ENCODE results near the gene CSNK1D. TPM values are rescaled to one million over a fixed set of nuclear protein-coding genes. Genes with fewer than 3 reads are reported as not detected.

Gene CSNK1D
- total RNA-seq, 2 experiments from 2014 or later: 116 TPM

- Mint-ChIP-seq H3K27ac (no peak overlapping the region), H3K27me3 (no peaks in the 10 kb centered on the region), H3K4me1 (peaks cover 20% of the 10 kb centered on the region), H3K9me3 (no peaks in the 10 kb centered on the region), H3K4me3 (no peak overlapping the region), H3K36me3 (ENCODE audit: low read depth) (peaks cover 81% of the 10 kb centered on the region)
- DNase-seq: no peak
- CTCF ChIA-PET: no interaction called here
- POLR2A ChIA-PET: no interaction called here
These were observed 24.5 kb downstream of the CSNK1D start for GRCh38 chr17:82248815-82249674.

GRCh38 chr17:82247856-82248671 is 25.4 kb downstream of the CSNK1D start:
- H3K4me1 Mint-ChIP-seq: peaks cover 22% of the 10 kb centered on the region
- ChIA-PET CTCF (no interaction called here), POLR2A (no interaction called here)
- no peaks in the 10 kb centered on the region for H3K27me3 Mint-ChIP-seq
- no peak for DNase-seq
- H3K4me3 Mint-ChIP-seq: no peak overlapping the region
- peak overlapping the region; percentile 5 for H3K27ac Mint-ChIP-seq
- H3K36me3 Mint-ChIP-seq (ENCODE audit: low read depth): peaks cover 87% of the 10 kb centered on the region
- H3K9me3 Mint-ChIP-seq: no peaks in the 10 kb centered on the region

GRCh38 chr17:82247182-82247823 is 26.2 kb downstream of the CSNK1D start:
- Mint-ChIP-seq H3K36me3 (ENCODE audit: low read depth) (peaks cover 84% of the 10 kb centered on the region), H3K27me3 (no peaks in the 10 kb centered on the region), H3K27ac (peak overlapping the region; percentile 47), H3K4me1 (peaks cover 25% of the 10 kb centered on the region), H3K9me3 (no peaks in the 10 kb centered on the region), H3K4me3 (no peak overlapping the region)
- POLR2A ChIA-PET: interaction anchor here (0.8 kb wide), 1 partner anchor 47 kb away, joined by 3 read pairs; no protein-coding TSS in a partner anchor
- no peak for DNase-seq
- CTCF ChIA-PET: no interaction called here

- CTCF ChIA-PET: no interaction called here
These were observed 26.9 kb downstream of the CSNK1D start for GRCh38 chr17:82246365-82247181.

GRCh38 chr17:82246040-82246364 is 27.5 kb downstream of the CSNK1D start:
- CTCF ChIA-PET: no interaction called here
- H3K9me3 Mint-ChIP-seq: no peaks in the 10 kb centered on the region
- peaks cover 76% of the 10 kb centered on the region for H3K36me3 Mint-ChIP-seq (ENCODE audit: low read depth)
- H3K27ac Mint-ChIP-seq: no peak overlapping the region
- H3K4me1 Mint-ChIP-seq: peaks cover 33% of the 10 kb centered on the region
- H3K4me3 Mint-ChIP-seq: no peak overlapping the region
- no peak for DNase-seq
- POLR2A ChIA-PET: interaction anchor here (0.8 to 1.1 kb wide), 2 partner anchors 51 to 203 kb away, joined by 3 to 5 read pairs; no protein-coding TSS in a partner anchor
- no peaks in the 10 kb centered on the region for H3K27me3 Mint-ChIP-seq

More at GRCh38 chr17:82246365-82247181, 26.9 kb downstream of the CSNK1D start:
- POLR2A ChIA-PET: interaction anchor here (0.8 to 1.1 kb wide), 3 partner anchors 46 to 203 kb away, joined by 3 to 5 read pairs (median 3); no protein-coding TSS in a partner anchor
- H3K4me1 Mint-ChIP-seq: peaks cover 27% of the 10 kb centered on the region
- no peak for DNase-seq
- no peaks in the 10 kb centered on the region for H3K9me3 Mint-ChIP-seq
- H3K4me3 Mint-ChIP-seq: no peak overlapping the region
- peaks cover 79% of the 10 kb centered on the region for H3K36me3 Mint-ChIP-seq (ENCODE audit: low read depth)
- H3K27ac Mint-ChIP-seq: peak overlapping the region; percentile 47
- H3K27me3 Mint-ChIP-seq: no peaks in the 10 kb centered on the region

GRCh38 chr17:82245134-82246039 is 28.1 kb downstream of the CSNK1D start:
- Mint-ChIP-seq H3K36me3 (ENCODE audit: low read depth) (peaks cover 74% of the 10 kb centered on the region), H3K4me3 (peak overlapping the region; percentile 10), H3K4me1 (peaks cover 39% of the 10 kb centered on the region), H3K27ac (peak overlapping the region; percentile 38), H3K9me3 (no peaks in the 10 kb centered on the region), H3K27me3 (no peaks in the 10 kb centered on the region)
- ChIA-PET POLR2A (interaction anchor here (0.8 to 1.1 kb wide), 2 partner anchors 52 to 204 kb away, joined by 3 to 5 read pairs; no protein-coding TSS in a partner anchor), CTCF (interaction anchor here (0.8 kb wide), 1 partner anchor 55 kb away, joined by 3 read pairs; no protein-coding TSS in a partner anchor)
- DNase-seq: no peak

GRCh38 chr17:82244413-82245133 is 28.9 kb downstream of the CSNK1D start:
- peak; percentile 46 for DNase-seq
- POLR2A ChIA-PET: interaction anchor here (1.0 kb wide), 1 partner anchor 48 kb away, joined by 3 read pairs; no protein-coding TSS in a partner anchor
- Mint-ChIP-seq H3K9me3 (no peaks in the 10 kb centered on the region), H3K27ac (peak overlapping the region; percentile 38), H3K4me1 (peaks cover 46% of the 10 kb centered on the region), H3K36me3 (ENCODE audit: low read depth) (peaks cover 74% of the 10 kb centered on the region), H3K4me3 (no peak overlapping the region), H3K27me3 (no peaks in the 10 kb centered on the region)
- CTCF ChIA-PET: interaction anchor here (0.8 kb wide), 1 partner anchor 56 kb away, joined by 3 read pairs; no protein-coding TSS in a partner anchor

GRCh38 chr17:82243648-82244412 is 29.7 kb downstream of the CSNK1D start:
- peaks cover 53% of the 10 kb centered on the region for H3K4me1 Mint-ChIP-seq
- no peak overlapping the region for H3K27ac Mint-ChIP-seq
- ChIA-PET POLR2A (interaction anchor here (1.0 to 4.1 kb wide), 4 partner anchors 25 to 206 kb away, joined by 3 to 19 read pairs (median 3); no protein-coding TSS in a partner anchor), CTCF (no interaction called here)
- peaks cover 71% of the 10 kb centered on the region for H3K36me3 Mint-ChIP-seq (ENCODE audit: low read depth)
- no peaks in the 10 kb centered on the region for H3K27me3 Mint-ChIP-seq
- no peak for DNase-seq
- no peaks in the 10 kb centered on the region for H3K9me3 Mint-ChIP-seq
- H3K4me3 Mint-ChIP-seq: no peak overlapping the region

- no peaks in the 10 kb centered on the region for H3K27me3 Mint-ChIP-seq
- no peaks in the 10 kb centered on the region for H3K9me3 Mint-ChIP-seq
- peaks cover 68% of the 10 kb centered on the region for H3K36me3 Mint-ChIP-seq (ENCODE audit: low read depth)
- H3K27ac Mint-ChIP-seq: peak overlapping the region; percentile 16
- POLR2A ChIA-PET: interaction anchor here (0.6 to 4.1 kb wide), 5 partner anchors 16 to 206 kb away, joined by 3 to 19 read pairs (median 3); no protein-coding TSS in a partner anchor
- CTCF ChIA-PET: no interaction called here
- DNase-seq: no peak
- H3K4me1 Mint-ChIP-seq: peaks cover 59% of the 10 kb centered on the region
- H3K4me3 Mint-ChIP-seq: no peak overlapping the region
These were observed 30.4 kb downstream of the CSNK1D start for GRCh38 chr17:82242977-82243647.

GRCh38 chr17:82242698-82242976 is 30.9 kb downstream of the CSNK1D start:
- Mint-ChIP-seq H3K4me3 (no peak overlapping the region), H3K36me3 (ENCODE audit: low read depth) (peaks cover 65% of the 10 kb centered on the region), H3K27ac (no peak overlapping the region), H3K27me3 (no peaks in the 10 kb centered on the region), H3K9me3 (no peaks in the 10 kb centered on the region), H3K4me1 (peaks cover 58% of the 10 kb centered on the region)
- ChIA-PET POLR2A (interaction anchor here (0.6 to 4.1 kb wide), 7 partner anchors 11 to 207 kb away, joined by 3 to 19 read pairs (median 3); no protein-coding TSS in a partner anchor), CTCF (interaction anchor here (0.6 kb wide), 1 partner anchor 168 kb away, joined by 4 read pairs; no protein-coding TSS in a partner anchor)
- DNase-seq: no peak
